SK-N-SH treated with all-trans-retinoic acid at 6 μM for 48 hours (cell line): Measurements from ENCODE around the gene BTK.

Experiments
- ATAC-seq: fragments of 200-7000 bp; cut with Tn5 transposase; 3 replicates; pipeline ENCODE4 v1.9.1; 2020; ENCODE audit warnings: mild to moderate bottlenecking, moderate library complexity
- ARNTL ChIP-seq: fragments of 450-650 bp; formaldehyde crosslinking; IDR thresholded peaks from 2 replicates; pipeline ENCODE4 v1.5.0; 2020; ENCODE audit warnings: low read depth, mild to moderate bottlenecking, moderate library complexity, borderline replicate concordance
- BACH2 ChIP-seq: fragments of 250-450 bp; sonication (Bioruptor Pico); IDR thresholded peaks from 2 replicates; pipeline ENCODE4 v1.9.0; 2021; ENCODE audit warnings: mild to moderate bottlenecking, borderline replicate concordance
- CREB5 ChIP-seq: fragments of 250-450 bp; sonication (Bioruptor Pico); IDR thresholded peaks from 2 replicates; pipeline ENCODE4 v1.5.1; 2020; ENCODE audit warnings: low read depth, mild to moderate bottlenecking, moderate library complexity
- CSDC2 ChIP-seq: fragments of 250-450 bp; sonication (Bioruptor Pico); IDR thresholded peaks from 2 replicates; pipeline ENCODE4 v1.5.0; 2020; ENCODE audit warnings: mild to moderate bottlenecking, moderate library complexity
- CSRNP3 ChIP-seq: fragments of 250-450 bp; sonication (Bioruptor Pico); IDR thresholded peaks from 2 replicates; pipeline ENCODE4 v1.5.1; 2021; ENCODE audit warnings: mild to moderate bottlenecking, moderate library complexity
- ESRRG ChIP-seq: fragments of 250-450 bp; sonication (Bioruptor Pico); IDR thresholded peaks from 2 replicates; pipeline ENCODE4 v1.6.1; 2021; ENCODE audit warnings: mild to moderate bottlenecking
- GLIS3 ChIP-seq: fragments of 250-450 bp; sonication (Bioruptor Pico); IDR thresholded peaks from 2 replicates; pipeline ENCODE4 v1.5.0; 2020; ENCODE audit warnings: mild to moderate bottlenecking, moderate library complexity
- ISL1 ChIP-seq: fragments of 250-450 bp; sonication (Bioruptor Pico); IDR thresholded peaks from 2 replicates; pipeline ENCODE4 v2.1.2; 2022; ENCODE audit warnings: mild to moderate bottlenecking, moderate library complexity
- OSR1 ChIP-seq: fragments of 250-450 bp; sonication (Bioruptor Pico); IDR thresholded peaks from 2 replicates; pipeline ENCODE4 v1.8.0; 2022; ENCODE audit warnings: moderate library complexity, mild to moderate bottlenecking, inconsistent platforms
- PATZ1 ChIP-seq: fragments of 250-450 bp; sonication (Bioruptor Pico); IDR thresholded peaks from 2 replicates; pipeline ENCODE4 v1.8.0; 2020; ENCODE audit warnings: mild to moderate bottlenecking, moderate library complexity, borderline replicate concordance
- POU6F1 ChIP-seq: fragments of 250-450 bp; sonication (Bioruptor Pico); IDR thresholded peaks from 2 replicates; pipeline ENCODE4 v1.8.0; 2021; ENCODE audit warnings: low read depth, mild to moderate bottlenecking, moderate library complexity, borderline replicate concordance
- PPARA ChIP-seq: fragments of 250-450 bp; sonication (Bioruptor Pico); IDR thresholded peaks from 2 replicates; pipeline ENCODE4 v1.5.0; 2020; ENCODE audit warnings: mild to moderate bottlenecking, borderline replicate concordance
- RARB ChIP-seq: fragments of 250-450 bp; sonication (Bioruptor Pico); IDR thresholded peaks from 2 replicates; pipeline ENCODE4 v1.8.0; 2021; ENCODE audit warnings: mild to moderate bottlenecking, moderate library complexity
- SNAI2 ChIP-seq: fragments of 250-450 bp; sonication (Bioruptor Pico); IDR thresholded peaks from 2 replicates; pipeline ENCODE4 v1.5.0; 2020; ENCODE audit warnings: mild to moderate bottlenecking, moderate library complexity
- TCF4 ChIP-seq: fragments of 250-450 bp; sonication (Bioruptor Pico); IDR thresholded peaks from 2 replicates; pipeline ENCODE4 v1.8.0; 2021; ENCODE audit warnings: mild to moderate bottlenecking, moderate library complexity, borderline replicate concordance
- TOX ChIP-seq: fragments of 250-450 bp; sonication (Bioruptor Pico); IDR thresholded peaks from 2 replicates; pipeline ENCODE4 v1.8.0; 2021; ENCODE audit warnings: mild to moderate bottlenecking, moderate library complexity, borderline replicate concordance
- ZC3H10 ChIP-seq: fragments of 250-450 bp; sonication (Bioruptor Pico); IDR thresholded peaks from 2 replicates; pipeline ENCODE4 v1.5.1; 2021; ENCODE audit warnings: mild to moderate bottlenecking, moderate library complexity
- ZFP3 ChIP-seq: fragments of 250-450 bp; sonication (Bioruptor Pico); IDR thresholded peaks from 2 replicates; pipeline ENCODE4 v1.5.0; 2020; ENCODE audit warnings: mild to moderate bottlenecking, moderate library complexity
- ZFP30 ChIP-seq: fragments of 450-650 bp; formaldehyde crosslinking; IDR thresholded peaks from 2 replicates; pipeline ENCODE4 v1.5.0; 2022; ENCODE audit warnings: mild to moderate bottlenecking, moderate library complexity
- ZNF565 ChIP-seq: fragments of 450-650 bp; formaldehyde crosslinking; conservative IDR thresholded peaks from 2 replicates; pipeline ENCODE4 v1.5.0; 2020; ENCODE audit warnings: low read depth, mild to moderate bottlenecking, moderate library complexity
- ZNF70 ChIP-seq: fragments of 450-650 bp; formaldehyde crosslinking; IDR thresholded peaks from 2 replicates; pipeline ENCODE4 v1.5.0; 2020; ENCODE audit warnings: mild to moderate bottlenecking, moderate library complexity
- ZNF8 ChIP-seq: fragments of 450-650 bp; formaldehyde crosslinking; IDR thresholded peaks from 2 replicates; pipeline ENCODE4 v1.5.0; 2020; ENCODE audit warnings: mild to moderate bottlenecking, moderate library complexity
- TF ChIP-seq, protein P1 (sequence below): fragments of 250-450 bp; sonication (Bioruptor Pico); IDR thresholded peaks from 2 replicates; pipeline ENCODE4 v1.5.0; 2020; ENCODE audit warnings: mild to moderate bottlenecking, moderate library complexity

BTK gene

DNA sequence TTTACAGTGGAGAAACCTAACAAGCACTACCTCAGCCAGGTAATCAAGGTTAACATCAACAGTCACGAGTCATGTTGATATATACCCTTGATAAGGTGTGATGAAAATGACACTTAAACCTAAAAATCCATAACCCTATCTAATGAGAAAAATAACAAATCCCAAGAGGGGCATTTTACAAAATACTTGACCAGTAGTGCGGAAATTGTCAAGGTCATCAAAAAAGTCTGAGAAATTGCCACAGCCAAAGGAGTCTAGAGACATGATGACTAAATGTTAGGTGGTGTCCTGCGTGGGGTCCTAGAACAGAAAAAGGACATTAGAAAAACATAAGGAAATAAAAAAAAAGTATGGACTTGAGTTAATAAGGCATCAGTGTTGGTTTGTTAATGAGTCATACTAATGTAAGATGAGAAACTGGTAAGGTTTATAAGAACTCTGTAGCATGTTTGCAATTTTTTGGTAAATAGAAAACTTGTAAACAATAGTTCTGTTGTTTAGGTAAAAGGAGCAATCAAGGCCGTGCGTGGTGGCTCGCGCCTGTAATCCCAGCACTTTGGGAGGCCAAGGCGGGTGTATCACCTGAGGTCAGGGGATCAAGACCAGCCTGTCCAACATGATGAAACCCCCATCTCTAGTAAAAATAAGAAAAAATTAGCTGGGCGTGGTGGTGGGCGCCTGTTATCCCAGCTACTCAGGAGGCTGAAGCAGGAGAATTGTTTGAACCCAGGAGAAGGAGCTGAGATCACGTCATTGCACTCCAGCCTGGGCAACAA lies 7.7 kb upstream of the BTK start:
- TF ChIP-seq PATZ1 (CRISPR knock-in tag) (no peak), CREB5 (no peak), ZNF8 (CRISPR knock-in tag) (no peak), ZC3H10 (CRISPR knock-in tag) (no peak), POU6F1 (CRISPR knock-in tag) (no peak), TOX (CRISPR knock-in tag) (no peak), ZNF565 (CRISPR knock-in tag) (no peak), OSR1 (CRISPR knock-in tag) (no peak), ARNTL (CRISPR knock-in tag) (no peak), SNAI2 (CRISPR knock-in tag) (no peak), ISL1 (CRISPR knock-in tag) (no peak), ZNF70 (no peak), PPARA (no peak), BACH2 (CRISPR knock-in tag) (no peak)
- ATAC-seq: no peak

DNA sequence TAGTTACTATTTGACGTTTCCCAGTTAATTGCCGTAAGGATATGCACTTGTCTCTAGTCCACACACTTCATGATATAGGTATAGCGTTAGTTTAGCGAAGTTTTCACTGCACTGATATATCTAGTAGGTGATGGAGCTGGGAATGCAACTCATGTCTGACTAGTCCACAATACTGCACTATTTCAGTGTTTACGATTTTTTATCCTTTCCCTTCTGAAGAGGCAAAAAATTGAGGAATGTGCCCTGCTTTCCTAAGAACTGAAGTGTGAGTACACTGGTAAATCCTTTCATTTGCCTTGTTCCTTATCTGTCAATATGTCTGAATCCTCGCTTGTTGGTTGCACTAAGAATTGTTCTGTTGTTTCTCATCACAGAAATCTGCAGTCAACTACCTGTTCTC lies 5.8 kb upstream of the BTK start:
- no peak for TF ChIP-seq POU6F1 (CRISPR knock-in tag)
- TF ChIP-seq TCF4: no peak
- TF ChIP-seq ISL1 (CRISPR knock-in tag): no peak
- no peak for TF ChIP-seq PATZ1 (CRISPR knock-in tag)
- TF ChIP-seq OSR1 (CRISPR knock-in tag): no peak
- no peak for TF ChIP-seq ZNF8 (CRISPR knock-in tag)
- no peak for TF ChIP-seq ZFP30 (CRISPR knock-in tag)
- no peak for ATAC-seq

DNA sequence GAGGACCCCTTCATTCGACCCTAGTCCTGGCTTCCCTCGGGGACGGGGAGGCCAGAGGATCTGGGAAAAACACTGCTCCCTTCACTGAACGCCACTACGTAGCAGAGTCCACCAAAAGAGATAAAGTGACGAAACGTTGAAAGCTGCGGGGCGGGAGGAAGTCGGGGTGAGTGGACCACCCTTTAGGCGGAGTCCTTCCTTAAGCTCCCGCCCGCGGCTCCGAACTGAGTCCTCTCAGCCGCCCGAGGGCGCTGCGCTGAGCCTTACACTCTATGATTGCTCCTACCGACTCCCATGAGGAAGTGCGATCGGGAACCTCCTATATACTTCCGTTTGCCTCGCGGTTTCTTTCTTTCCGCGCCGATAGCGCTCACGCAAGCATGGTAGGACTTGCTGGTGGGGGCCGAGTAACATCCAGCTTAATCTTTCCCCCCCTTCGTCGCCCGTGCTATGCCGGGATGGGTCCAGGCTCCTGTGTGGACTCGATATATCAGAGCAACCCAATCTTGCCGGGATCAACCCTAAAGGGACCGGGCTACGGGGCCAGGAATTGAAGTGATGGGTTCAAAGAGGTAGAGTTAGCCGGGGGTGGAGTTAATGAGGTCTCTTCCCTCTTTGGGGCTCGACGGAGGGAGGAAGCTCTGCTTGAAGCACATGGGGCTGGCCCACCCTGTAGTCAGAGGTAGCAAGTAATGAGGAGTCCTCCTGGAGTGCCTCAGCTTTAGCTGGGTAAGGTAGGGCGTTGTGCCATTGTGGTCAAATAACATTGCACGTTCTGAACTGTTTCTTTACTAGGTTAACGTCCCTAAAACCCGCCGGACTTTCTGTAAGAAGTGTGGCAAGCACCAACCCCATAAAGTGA lies 4.9 kb upstream of the BTK start, which contains the start of gene RPL36A:
Gene RPL36A, plus strand, starts transcription at position 348 of the 862 bp plus-strand sequence. Its CDS starts 33 bp downstream, at position 381.
- peak; percentile 100 for ATAC-seq
- no peak for TF ChIP-seq ARNTL (CRISPR knock-in tag)
- TF ChIP-seq BACH2 (CRISPR knock-in tag): no peak
- 0 out of 2 replicates have a peak, but pooled peaks have one; percentile 22 for TF ChIP-seq ZFP30 (CRISPR knock-in tag)
- no peak for TF ChIP-seq ISL1 (CRISPR knock-in tag)
- TF ChIP-seq PPARA: no peak
- peak; percentile 42; the same call in 1 of the 2 replicates for TF ChIP-seq RARB (CRISPR knock-in tag)
- TF ChIP-seq GLIS3 (CRISPR knock-in tag): peak; percentile 10; the same call in 1 of the 2 replicates
- TF ChIP-seq ZFP3: 0 out of 2 replicates have a peak, but pooled peaks have one; percentile 16
- no peak for TF ChIP-seq ZNF70
- no peak for TF ChIP-seq CSDC2 (CRISPR knock-in tag)
- TF ChIP-seq ESRRG: no peak
- TF ChIP-seq CSRNP3 (CRISPR knock-in tag): no peak; the same call in 1 of the 2 replicates
- TF ChIP-seq, protein P1, sequence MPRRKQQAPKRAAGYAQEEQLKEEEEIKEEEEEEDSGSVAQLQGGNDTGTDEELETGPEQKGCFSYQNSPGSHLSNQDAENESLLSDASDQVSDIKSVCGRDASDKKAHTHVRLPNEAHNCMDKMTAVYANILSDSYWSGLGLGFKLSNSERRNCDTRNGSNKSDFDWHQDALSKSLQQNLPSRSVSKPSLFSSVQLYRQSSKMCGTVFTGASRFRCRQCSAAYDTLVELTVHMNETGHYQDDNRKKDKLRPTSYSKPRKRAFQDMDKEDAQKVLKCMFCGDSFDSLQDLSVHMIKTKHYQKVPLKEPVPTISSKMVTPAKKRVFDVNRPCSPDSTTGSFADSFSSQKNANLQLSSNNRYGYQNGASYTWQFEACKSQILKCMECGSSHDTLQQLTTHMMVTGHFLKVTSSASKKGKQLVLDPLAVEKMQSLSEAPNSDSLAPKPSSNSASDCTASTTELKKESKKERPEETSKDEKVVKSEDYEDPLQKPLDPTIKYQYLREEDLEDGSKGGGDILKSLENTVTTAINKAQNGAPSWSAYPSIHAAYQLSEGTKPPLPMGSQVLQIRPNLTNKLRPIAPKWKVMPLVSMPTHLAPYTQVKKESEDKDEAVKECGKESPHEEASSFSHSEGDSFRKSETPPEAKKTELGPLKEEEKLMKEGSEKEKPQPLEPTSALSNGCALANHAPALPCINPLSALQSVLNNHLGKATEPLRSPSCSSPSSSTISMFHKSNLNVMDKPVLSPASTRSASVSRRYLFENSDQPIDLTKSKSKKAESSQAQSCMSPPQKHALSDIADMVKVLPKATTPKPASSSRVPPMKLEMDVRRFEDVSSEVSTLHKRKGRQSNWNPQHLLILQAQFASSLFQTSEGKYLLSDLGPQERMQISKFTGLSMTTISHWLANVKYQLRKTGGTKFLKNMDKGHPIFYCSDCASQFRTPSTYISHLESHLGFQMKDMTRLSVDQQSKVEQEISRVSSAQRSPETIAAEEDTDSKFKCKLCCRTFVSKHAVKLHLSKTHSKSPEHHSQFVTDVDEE (CRISPR knock-in tag): 0 out of 2 replicates have a peak, but pooled peaks have one; percentile 18
- TF ChIP-seq TOX (CRISPR knock-in tag): no peak
